PC-9 (cell line): ENCODE results near the gene PKIB. TPM values are rescaled to one million over a fixed set of nuclear protein-coding genes. Genes with fewer than 3 reads are reported as not detected.

ENCODE experiments used
- BruUV-seq: library from RNA; stranded (reverse); fragments of 400-500 nt; replicated peaks from 2 replicates; lab custom pipeline; 2021; lab: Mats Ljungman, UMichigan
- CTCF ChIA-PET: fragments of 300-600 bp; sonication (Branson Sonifier 250); formaldehyde crosslinking; loops from one replicate; lab custom pipeline; 2022; ENCODE audit warnings: antibody characterized with exemption; lab: Charles Lee
- POLR2A ChIA-PET: fragments of 300-600 bp; sonication (Branson Sonifier 250); formaldehyde crosslinking; loops from one replicate; lab custom pipeline; 2022; ENCODE audit warnings: antibody characterized with exemption; ENCODE audit not compliant: unreplicated experiment; lab: Charles Lee
- DNase-seq, 2 experiments: peaks; one replicate each; pipeline versions ENCODE4 v3.0.0 to v3.0.0-alpha.2; 2015 to 2022; ENCODE audit warnings: mixed read lengths in 1 of 2
- H2AFZ ChIP-seq: fragments of 200-600 bp; sonication (generic); 2 replicates; pipeline ENCODE4 v1.8.1; 2017; ENCODE audit warnings: antibody characterized with exemption
- H3F3A ChIP-seq: fragments of 200-600 bp; sonication (generic); 2 replicates; pipeline ENCODE4 v1.8.1; 2017; ENCODE audit warnings: antibody characterized with exemption, mild to moderate bottlenecking, low read depth; ENCODE audit not compliant: insufficient read depth
- H3K27ac ChIP-seq: fragments of 200-600 bp; sonication (generic); 2 replicates; pipeline ENCODE4 v1.6.1; 2016; ENCODE audit warnings: mixed run types
- H3K27me3 ChIP-seq: fragments of 200-600 bp; sonication (generic); 2 replicates; pipeline ENCODE4 v1.6.1; 2016; ENCODE audit warnings: low read depth, mixed run types; ENCODE audit not compliant: insufficient read depth
- H3K36me3 ChIP-seq: fragments of 200-600 bp; sonication (generic); 2 replicates; pipeline ENCODE4 v1.6.1; 2016; ENCODE audit warnings: low read depth, mixed run types
- H3K4me1 ChIP-seq: fragments of 200-600 bp; sonication (generic); replicated peaks from 2 replicates; pipeline ENCODE4 v1.6.1; 2016; ENCODE audit warnings: mixed run types; ENCODE audit not compliant: insufficient read depth
- H3K4me2 ChIP-seq: fragments of 200-600 bp; sonication (generic); 2 replicates; pipeline ENCODE4 v1.6.1; 2017; ENCODE audit warnings: mixed run types
- H3K4me3 ChIP-seq: fragments of 200-600 bp; sonication (generic); 2 replicates; pipeline ENCODE4 v1.6.1; 2016; ENCODE audit warnings: mixed run types
- H3K79me2 ChIP-seq: fragments of 200-600 bp; sonication (generic); 2 replicates; pipeline ENCODE4 v1.6.1; 2017; ENCODE audit warnings: low read depth, mixed run types
- H3K9me2 ChIP-seq: fragments of 200-600 bp; sonication (generic); 2 replicates; pipeline ENCODE4 v1.8.1; 2017; ENCODE audit warnings: mild to moderate bottlenecking; ENCODE audit not compliant: insufficient read depth
- H3K9me3 ChIP-seq: fragments of 200-600 bp; sonication (generic); 2 replicates; pipeline ENCODE4 v1.8.1; 2016; ENCODE audit warnings: low read depth; ENCODE audit not compliant: insufficient read depth
- H4K20me1 ChIP-seq: fragments of 200-600 bp; sonication (generic); 2 replicates; pipeline ENCODE4 v1.8.1; 2017; ENCODE audit not compliant: insufficient read depth
- CTCF ChIP-seq: fragments of 200-600 bp; sonication (generic); conservative IDR thresholded peaks from 2 replicates; pipeline ENCODE4 v1.6.1; 2017; ENCODE audit warnings: mixed run types, antibody characterized with exemption, mild to moderate bottlenecking, moderate library complexity
- EZH2 ChIP-seq: fragments of 200-600 bp; sonication (generic); IDR thresholded peaks from 2 replicates; pipeline ENCODE4 v1.8.0; 2017; ENCODE audit warnings: antibody characterized with exemption, low read depth
- intact Hi-C: fragments of 100-400 bp; cut with micrococcal nuclease; formaldehyde crosslinking; loops from one replicate; pipeline ENCODE4 v1.10.0; 2022; ENCODE audit not compliant: unreplicated experiment
- total RNA-seq: library from RNA; stranded (reverse); gene quantifications from 2 replicates; pipeline ENCODE4 v1.2.3, GENCODE V29; 2021

PKIB gene
- total RNA-seq, 1 experiment from 2014 or later: 7.0 TPM

- Histone ChIP-seq H3K4me3 (no peak overlapping the region), H3F3A (no peaks in the 10 kb centered on the region), H3K27me3 (no peaks in the 10 kb centered on the region), H2AFZ (no peak overlapping the region), H3K79me2 (no peaks in the 10 kb centered on the region), H3K27ac (no peak overlapping the region), H3K9me2 (0 out of 2 replicates have a peak, but pooled peaks cover 6% of the 10 kb centered on the region), H4K20me1 (no peaks in the 10 kb centered on the region), H3K4me2 (no peak overlapping the region), H3K36me3 (no peaks in the 10 kb centered on the region), H3K9me3 (no peaks in the 10 kb centered on the region), H3K4me1 (no peaks in the 10 kb centered on the region)
- ChIA-PET CTCF (no interaction called here), POLR2A (no interaction called here)
- TF ChIP-seq CTCF (no peak), EZH2 (no peak)
- BruUV-seq: no TSS peak
- no peak for DNase-seq
- intact Hi-C loops: no loop called here
Measured at GRCh38 chr6:122568797-122569221, 41.4 kb upstream of the PKIB start.

GRCh38 chr6:122569230-122569771 is 40.9 kb upstream of the PKIB start:
- Histone ChIP-seq H3K4me2 (no peak overlapping the region), H3K9me2 (0 out of 2 replicates have a peak, but pooled peaks cover 6% of the 10 kb centered on the region), H3K27ac (no peak overlapping the region), H3F3A (no peaks in the 10 kb centered on the region), H3K4me3 (no peak overlapping the region), H2AFZ (no peak overlapping the region), H3K27me3 (no peaks in the 10 kb centered on the region), H4K20me1 (no peaks in the 10 kb centered on the region), H3K36me3 (no peaks in the 10 kb centered on the region), H3K4me1 (no peaks in the 10 kb centered on the region), H3K9me3 (0 out of 2 replicates have a peak, but pooled peaks cover 3% of the 10 kb centered on the region), H3K79me2 (no peaks in the 10 kb centered on the region)
- CTCF ChIA-PET: no interaction called here
- POLR2A ChIA-PET: no interaction called here
- no peak for DNase-seq
- no peak for TF ChIP-seq EZH2
- no peak for TF ChIP-seq CTCF
- BruUV-seq: no TSS peak
- intact Hi-C loops: no loop called here

- no peak overlapping the region for H3K4me2 ChIP-seq
- BruUV-seq: no TSS peak
- H3K9me2 ChIP-seq: 0 out of 2 replicates have a peak, but pooled peaks cover 6% of the 10 kb centered on the region
- H4K20me1 ChIP-seq: no peaks in the 10 kb centered on the region
- no peak for DNase-seq
- H2AFZ ChIP-seq: no peak overlapping the region
- H3K27ac ChIP-seq: no peak overlapping the region
- ChIA-PET POLR2A (no interaction called here), CTCF (no interaction called here)
- H3K27me3 ChIP-seq: no peaks in the 10 kb centered on the region
- no peaks in the 10 kb centered on the region for H3K79me2 ChIP-seq
- no peaks in the 10 kb centered on the region for H3F3A ChIP-seq
- H3K4me3 ChIP-seq: no peak overlapping the region
- H3K36me3 ChIP-seq: no peaks in the 10 kb centered on the region
- TF ChIP-seq EZH2: no peak
- no peak for TF ChIP-seq CTCF
- H3K4me1 ChIP-seq: no peaks in the 10 kb centered on the region
- H3K9me3 ChIP-seq: 0 out of 2 replicates have a peak, but pooled peaks cover 3% of the 10 kb centered on the region
- intact Hi-C loops: no loop called here
Measured at GRCh38 chr6:122571888-122572287, 38.3 kb upstream of the PKIB start.
